DND-41 (cell line): ENCODE results near the gene LCN6.
A peak's percentile ranks its signal among the peaks of the same experiment; 100 is the strongest.

ENCODE experiments used
- ATAC-seq: fragments of 200-7000 bp; cut with Tn5 transposase; 3 replicates; pipeline ENCODE4 v1.9.1; 2021; ENCODE audit warnings: low read depth; ENCODE audit not compliant: insufficient read depth
- DNase-seq: peaks from one replicate; pipeline ENCODE4 v3.0.0-alpha.2; 2020
- H2AFZ ChIP-seq: 2 replicates; pipeline ENCODE4 v1.6.0; 2012; ENCODE audit warnings: low read depth, low read length
- H3K27ac ChIP-seq: 2 replicates; pipeline ENCODE4 v1.5.1; 2012; ENCODE audit warnings: low read length, inconsistent platforms
- H3K27me3 ChIP-seq: fragments of 200-600 bp; sonication (generic); 2 replicates; pipeline ENCODE4 v1.6.0; 2012; ENCODE audit warnings: low read length, mild to moderate bottlenecking, inconsistent platforms; ENCODE audit not compliant: insufficient read depth, poor library complexity
- H3K36me3 ChIP-seq: 2 replicates; pipeline ENCODE4 v1.5.1; 2012; ENCODE audit warnings: low read length, inconsistent platforms; ENCODE audit not compliant: insufficient read depth
- H3K4me1 ChIP-seq: 2 replicates; pipeline ENCODE4 v1.5.1; 2012; ENCODE audit warnings: mild to moderate bottlenecking, low read length; ENCODE audit not compliant: insufficient read depth
- H3K4me2 ChIP-seq: 2 replicates; pipeline ENCODE4 v1.6.0; 2012; ENCODE audit warnings: mild to moderate bottlenecking, moderate library complexity, low read length, inconsistent platforms; ENCODE audit not compliant: insufficient read depth
- H3K4me3 ChIP-seq, 2 experiments: fragments of 200-600 bp in 1 of 2; shearing (Covaris generic) in 1 of 2; 2 replicates each; pipeline ENCODE4 v1.5.1; 2012 to 2016; ENCODE audit warnings: inconsistent platforms in 2 of 2, low read length in 2 of 2, mild to moderate bottlenecking in 2 of 2, low read depth in 1 of 2, moderate library complexity in 1 of 2
- H3K79me2 ChIP-seq: 2 replicates; pipeline ENCODE4 v1.6.0; 2012; ENCODE audit warnings: low read length, inconsistent platforms; ENCODE audit not compliant: insufficient read depth
- H3K9ac ChIP-seq: 2 replicates; pipeline ENCODE4 v1.6.0; 2012; ENCODE audit warnings: low read depth, mild to moderate bottlenecking, inconsistent platforms, low read length, moderate library complexity
- H3K9me3 ChIP-seq: 2 replicates; pipeline ENCODE4 v1.5.1; 2012; ENCODE audit warnings: low read length, moderate library complexity, mild to moderate bottlenecking, inconsistent platforms; ENCODE audit not compliant: insufficient read depth, severe bottlenecking
- H4K20me1 ChIP-seq: 2 replicates; pipeline ENCODE4 v1.6.0; 2012; ENCODE audit warnings: low read length; ENCODE audit not compliant: insufficient read depth
- CTCF ChIP-seq: IDR thresholded peaks from 2 replicates; pipeline ENCODE4 v1.5.1; 2012; ENCODE audit warnings: borderline replicate concordance, low read length, moderate library complexity, mild to moderate bottlenecking; ENCODE audit not compliant: poor library complexity, severe bottlenecking; ENCODE audit errors: extremely low read depth
- EZH2 ChIP-seq: IDR thresholded peaks from 3 replicates; pipeline ENCODE4 v1.6.1; 2012; ENCODE audit warnings: borderline replicate concordance, low read depth, mild to moderate bottlenecking, moderate library complexity, low read length, inconsistent platforms; ENCODE audit not compliant: severe bottlenecking

LCN6 gene

GRCh38 chr9:136703276-136703860 is 45.0 kb downstream of the LCN6 start:
- H3K9me3 ChIP-seq = no peaks in the 10 kb centered on the region
- H3K79me2 ChIP-seq = no peaks in the 10 kb centered on the region
- no peaks in the 10 kb centered on the region for H3K36me3 ChIP-seq
- no peaks in the 10 kb centered on the region for H4K20me1 ChIP-seq
- H2AFZ ChIP-seq = no peak overlapping the region; the same call in 1 of the 2 replicates
- H3K4me2 ChIP-seq = no peak overlapping the region
- H3K9ac ChIP-seq = no peak overlapping the region
- ATAC-seq (peak; percentile 88), DNase-seq (peak; percentile 52)
- no peak overlapping the region for H3K27ac ChIP-seq
- TF ChIP-seq EZH2 (no peak), CTCF (no peak)
- H3K4me1 ChIP-seq = peaks cover 4% of the 10 kb centered on the region; the same call in 1 of the 2 replicates
- H3K27me3 ChIP-seq = peaks cover 8% of the 10 kb centered on the region
- no peak overlapping the region for H3K4me3 ChIP-seq

GRCh38 chr9:136701668-136702053 is 46.7 kb downstream of the LCN6 start:
- no peak overlapping the region for H2AFZ ChIP-seq
- H3K36me3 ChIP-seq = no peaks in the 10 kb centered on the region
- TF ChIP-seq EZH2 (no peak), CTCF (no peak)
- H3K4me1 ChIP-seq = peaks cover 4% of the 10 kb centered on the region; the same call in 1 of the 2 replicates
- no peak overlapping the region for H3K27ac ChIP-seq
- H4K20me1 ChIP-seq = no peaks in the 10 kb centered on the region
- no peak overlapping the region for H3K4me3 ChIP-seq
- DNase-seq (no peak), ATAC-seq (no peak)
- no peak overlapping the region for H3K9ac ChIP-seq
- H3K79me2 ChIP-seq = no peaks in the 10 kb centered on the region
- no peak overlapping the region for H3K4me2 ChIP-seq
- H3K27me3 ChIP-seq = peaks cover 8% of the 10 kb centered on the region
- H3K9me3 ChIP-seq = no peaks in the 10 kb centered on the region

- ATAC-seq = no peak
- Histone ChIP-seq H2AFZ (no peak overlapping the region), H3K4me3 (no peak overlapping the region), H3K9ac (no peak overlapping the region), H3K4me1 (peaks cover 4% of the 10 kb centered on the region; the same call in 1 of the 2 replicates), H3K9me3 (no peaks in the 10 kb centered on the region), H4K20me1 (no peaks in the 10 kb centered on the region), H3K27ac (no peak overlapping the region), H3K36me3 (no peaks in the 10 kb centered on the region), H3K27me3 (peaks cover 8% of the 10 kb centered on the region), H3K79me2 (no peaks in the 10 kb centered on the region), H3K4me2 (no peak overlapping the region)
- TF ChIP-seq CTCF = no peak
- TF ChIP-seq EZH2 = no peak
- DNase-seq = no peak
Observed at GRCh38 chr9:136700959-136701667, 47.2 kb downstream of the LCN6 start.

GRCh38 chr9:136700304-136700703 is 48.0 kb downstream of the LCN6 start:
- Histone ChIP-seq H3K36me3 (no peaks in the 10 kb centered on the region), H3K9me3 (no peaks in the 10 kb centered on the region), H4K20me1 (no peaks in the 10 kb centered on the region), H3K4me3 (no peak overlapping the region), H3K9ac (no peak overlapping the region), H3K27ac (no peak overlapping the region), H3K4me1 (peaks cover 4% of the 10 kb centered on the region; the same call in 1 of the 2 replicates), H3K27me3 (peaks cover 8% of the 10 kb centered on the region), H3K79me2 (no peaks in the 10 kb centered on the region), H2AFZ (no peak overlapping the region), H3K4me2 (no peak overlapping the region)
- no peak for DNase-seq
- no peak for TF ChIP-seq CTCF
- no peak for TF ChIP-seq EZH2
- ATAC-seq = no peak
